Keratinocyte (primary cell): ENCODE measurements around the gene RSPRY1.

Experiments
- CTCF ChIP-seq, 3 experiments: IDR thresholded peaks in 1 of 3; conservative IDR thresholded peaks in 1 of 3; optimal IDR thresholded peaks in 1 of 3; 2 replicates in 2 of 3; 3 replicates in 1 of 3; pipeline versions ENCODE3 to v1.5.1; 2011; ENCODE audit warnings: low read length in 3 of 3, mild to moderate bottlenecking in 3 of 3, moderate library complexity in 2 of 3, control low read depth in 1 of 3, inconsistent platforms in 1 of 3; ENCODE audit not compliant: insufficient read depth in 2 of 3; ENCODE audit errors: extremely low read depth in 1 of 3
- EZH2 ChIP-seq: IDR thresholded peaks from one replicate; pipeline ENCODE4 v1.6.1; 2012; ENCODE audit warnings: inconsistent platforms, mild to moderate bottlenecking, low read length, moderate library complexity

DNA sequence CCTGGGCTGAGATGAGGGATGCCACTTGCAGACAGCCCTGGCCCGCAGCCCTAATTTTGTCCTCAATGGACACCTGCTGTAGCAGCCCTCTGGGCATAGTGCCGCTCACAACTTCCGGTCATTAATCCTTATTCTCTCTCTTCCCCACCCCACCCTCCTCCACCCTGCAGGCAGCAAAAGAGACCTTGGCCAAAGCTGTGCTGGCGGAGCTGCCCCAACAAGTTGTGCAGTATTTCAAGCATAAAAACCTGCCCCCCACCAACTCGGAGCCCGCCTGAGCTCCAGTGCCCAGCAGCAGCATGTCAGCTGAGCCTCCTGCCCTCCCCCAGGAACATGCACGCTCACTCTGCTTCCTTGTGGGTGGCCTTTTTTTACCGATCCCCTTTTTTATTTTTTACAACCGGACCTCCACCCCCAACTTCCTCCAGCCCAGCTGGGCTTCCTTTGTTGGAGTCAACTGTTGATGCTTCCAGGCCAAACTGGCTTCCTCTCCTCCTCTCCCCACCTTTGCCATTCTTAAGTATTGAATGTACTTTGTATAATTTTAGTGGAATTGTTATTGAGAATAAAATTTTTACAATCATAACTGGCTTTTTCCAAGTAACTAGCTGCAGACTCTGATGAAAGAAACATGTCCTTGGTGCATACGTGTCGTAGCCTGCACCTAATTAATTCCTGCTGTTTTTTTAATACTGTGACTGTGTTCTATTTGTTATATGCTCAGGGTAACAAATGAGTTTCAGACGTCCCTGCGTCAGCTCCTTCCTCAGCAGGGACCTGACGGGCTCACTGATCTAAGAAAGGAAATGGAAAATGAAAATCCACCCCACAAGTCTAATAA is 38.5 kb upstream of the RSPRY1 start:
- TF ChIP-seq CTCF (optimal IDR thresholded peaks at IDR 0.05 in 1 of 3, IDR thresholded peaks at IDR 0.05 in 1 of 3, conservative IDR thresholded peaks at IDR 0.05 in 1 of 3; ENCODE audit: extremely low read depth in 1 of 3, insufficient read depth in 2 of 3, low read length in 3 of 3): no peak
- TF ChIP-seq EZH2: no peak
